ENCODE results near the gene RBBP5. TPM values are rescaled to one million over a fixed set of nuclear protein-coding genes. Genes with fewer than 3 reads are reported as not detected.

The RBBP5 gene
- total RNA-seq, 1 experiment from 2014 or later, result 24.5 TPM

GRCh38 chr1:205124726-205125125 lies 2.9 kb upstream of the RBBP5 start:
- POLR2A ChIA-PET, result no interaction called here
- ATAC-seq, result no peak
- peaks cover 22% of the 10 kb centered on the region for H3K79me2 ChIP-seq (ENCODE audit: insufficient read depth, low read length)
- H3K36me3 ChIP-seq (ENCODE audit: control insufficient read depth in 1 of 2, insufficient read depth in 2 of 2, low read length in 2 of 2), result no peaks in the 10 kb centered on the region
- no peaks in the 10 kb centered on the region for H3K9me3 ChIP-seq (ENCODE audit: control insufficient read depth in 1 of 2, insufficient read depth in 1 of 2, low read depth in 1 of 2, low read length in 2 of 2)
- CTCF ChIA-PET, result interaction anchor here (2.2 to 2.7 kb wide), 2 partner anchors 17 to 104 kb away, joined by 9 read pairs; partner anchors contain the start of gene TMCC2
- no peaks in the 10 kb centered on the region for H4K20me1 ChIP-seq (ENCODE audit: insufficient read depth)
- H3K27ac ChIP-seq (ENCODE audit: low read depth, low read length), result no peak overlapping the region
- peaks cover 7 to 22% of the 10 kb centered on the region in 2 experiments; a peak in 3 of 4 replicates for H3K4me1 ChIP-seq (ENCODE audit: control insufficient read depth in 1 of 2, insufficient read depth in 2 of 2, low read length in 2 of 2)
- no peak overlapping the region for H3K4me2 ChIP-seq (ENCODE audit: low read length)
- H3K4me3 ChIP-seq (replicated peaks in 1 of 2; ENCODE audit: low read depth in 1 of 2, low read length in 2 of 2), result no peak overlapping the region
- intact Hi-C loops (cut with micrococcal nuclease), result no loop called here
- H2AFZ ChIP-seq (ENCODE audit: low read depth, low read length, poor library complexity, severe bottlenecking), result no peak overlapping the region
- TF ChIP-seq YY1 (IDR thresholded peaks at IDR 0.05; ENCODE audit: extremely low read depth, insufficient replicate concordance, low read depth, low read length) (no peak), ELF1 (IDR thresholded peaks at IDR 0.05; ENCODE audit: borderline replicate concordance, low read depth) (no peak), CEBPB (IDR thresholded peaks at IDR 0.05; ENCODE audit: low read depth) (no peak), TCF7L2 (IDR thresholded peaks at IDR 0.05; ENCODE audit: borderline replicate concordance, extremely low read depth, insufficient read depth, insufficient read length) (no peak), FOSL1 (IDR thresholded peaks at IDR 0.05; ENCODE audit: low read depth) (no peak)
- no TSS peak for BruUV-seq (replicated peaks)
- no peak overlapping the region for H3K9ac ChIP-seq (ENCODE audit: low read length)
- RAD21 ChIA-PET (ENCODE audit: low non-redundant PET in 1 of 2, low total read pairs in 2 of 2, uncharacterized antibody in 2 of 2, unreplicated experiment in 2 of 2), result no interaction called here
- no peaks in the 10 kb centered on the region for H3K9me2 ChIP-seq (ENCODE audit: insufficient read depth)
- no peaks in the 10 kb centered on the region for H3K27me3 ChIP-seq (ENCODE audit: insufficient read depth, low read length)
- DNase-seq (ENCODE audit: low read depth, low spot score), result no peak

DNA sequence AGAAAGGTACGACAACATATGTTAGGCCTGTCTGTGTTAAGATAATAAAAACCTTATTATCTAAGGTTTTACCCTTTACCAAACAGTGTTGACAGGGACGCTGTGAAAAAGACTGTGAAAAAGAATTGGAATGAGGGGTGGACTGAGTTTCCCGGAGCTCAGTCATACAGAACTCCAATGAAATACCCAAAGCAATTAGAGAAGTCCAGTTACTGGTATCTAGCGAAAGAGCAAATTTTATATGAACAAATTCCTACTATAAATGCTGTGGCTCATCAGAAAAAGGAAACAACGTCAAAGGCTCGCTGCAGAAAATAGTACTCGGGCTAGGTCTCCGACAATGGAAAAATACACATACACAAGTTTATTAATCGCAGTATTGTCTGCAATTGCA lies 708 bp upstream of the RBBP5 start:
- no peaks in the 10 kb centered on the region for H3K9me2 ChIP-seq (ENCODE audit: insufficient read depth)
- no peaks in the 10 kb centered on the region for H3K9me3 ChIP-seq (ENCODE audit: control insufficient read depth in 1 of 2, insufficient read depth in 1 of 2, low read depth in 1 of 2, low read length in 2 of 2)
- no peaks in the 10 kb centered on the region for H3K36me3 ChIP-seq (ENCODE audit: control insufficient read depth in 1 of 2, insufficient read depth in 2 of 2, low read length in 2 of 2)
- intact Hi-C loops (cut with micrococcal nuclease), result loop anchor here (1.0 to 2.0 kb wide), 3 partner anchors 19 to 134 kb away; partner anchors contain the start of gene DSTYK
- H3K79me2 ChIP-seq (ENCODE audit: insufficient read depth, low read length), result peaks cover 43% of the 10 kb centered on the region
- H3K4me2 ChIP-seq (ENCODE audit: low read length), result peak overlapping the region; percentile 97
- no peak for DNase-seq (ENCODE audit: low read depth, low spot score)
- peak; percentile 35 for ATAC-seq
- POLR2A ChIA-PET, result interaction anchor here (1.2 kb wide), 2 partner anchors 24 to 76 kb away, joined by 3 read pairs; no protein-coding TSS in a partner anchor
- BruUV-seq (replicated peaks), result TSS peak; percentile 80
- RAD21 ChIA-PET (ENCODE audit: low non-redundant PET in 1 of 2, low total read pairs in 2 of 2, uncharacterized antibody in 2 of 2, unreplicated experiment in 2 of 2), result no interaction called here
- H3K27ac ChIP-seq (ENCODE audit: low read depth, low read length), result peak overlapping the region; percentile 70; the same call in 1 of the 2 replicates
- peaks cover 7 to 22% of the 10 kb centered on the region in 2 experiments; a peak in 3 of 4 replicates for H3K4me1 ChIP-seq (ENCODE audit: control insufficient read depth in 1 of 2, insufficient read depth in 2 of 2, low read length in 2 of 2)
- H4K20me1 ChIP-seq (ENCODE audit: insufficient read depth), result no peaks in the 10 kb centered on the region
- H3K9ac ChIP-seq (ENCODE audit: low read length), result peak overlapping the region; percentile 81
- no peaks in the 10 kb centered on the region for H3K27me3 ChIP-seq (ENCODE audit: insufficient read depth, low read length)
- peak overlapping the region; percentile 90 to 98 for H3K4me3 ChIP-seq (replicated peaks in 1 of 2; ENCODE audit: low read depth in 1 of 2, low read length in 2 of 2)
- CTCF ChIA-PET, result interaction anchor here (2.0 to 2.7 kb wide), 4 partner anchors 19 to 134 kb away, joined by 6 to 9 read pairs (median 8); partner anchors contain the start of gene TMCC2
- peak overlapping the region; percentile 98 for H2AFZ ChIP-seq (ENCODE audit: low read depth, low read length, poor library complexity, severe bottlenecking)
- no peak for TF ChIP-seq CEBPB (IDR thresholded peaks at IDR 0.05; ENCODE audit: low read depth)
- no peak for TF ChIP-seq RAD21 (IDR thresholded peaks at IDR 0.05; ENCODE audit: low read depth)
- no peak for TF ChIP-seq POLR2AphosphoS5 (IDR thresholded peaks at IDR 0.05; ENCODE audit: low read depth, low read length)
- no peak for TF ChIP-seq YY1 (IDR thresholded peaks at IDR 0.05; ENCODE audit: extremely low read depth, insufficient replicate concordance, low read depth, low read length)
- TF ChIP-seq FOSL1 (IDR thresholded peaks at IDR 0.05; ENCODE audit: low read depth), result no peak
- TF ChIP-seq JUND (IDR thresholded peaks at IDR 0.05), result peak; percentile 8; the same call in 1 of the 2 replicates
- TF ChIP-seq CBX3 (IDR thresholded peaks at IDR 0.05; ENCODE audit: low read depth), result no peak
- TF ChIP-seq, protein P1, sequence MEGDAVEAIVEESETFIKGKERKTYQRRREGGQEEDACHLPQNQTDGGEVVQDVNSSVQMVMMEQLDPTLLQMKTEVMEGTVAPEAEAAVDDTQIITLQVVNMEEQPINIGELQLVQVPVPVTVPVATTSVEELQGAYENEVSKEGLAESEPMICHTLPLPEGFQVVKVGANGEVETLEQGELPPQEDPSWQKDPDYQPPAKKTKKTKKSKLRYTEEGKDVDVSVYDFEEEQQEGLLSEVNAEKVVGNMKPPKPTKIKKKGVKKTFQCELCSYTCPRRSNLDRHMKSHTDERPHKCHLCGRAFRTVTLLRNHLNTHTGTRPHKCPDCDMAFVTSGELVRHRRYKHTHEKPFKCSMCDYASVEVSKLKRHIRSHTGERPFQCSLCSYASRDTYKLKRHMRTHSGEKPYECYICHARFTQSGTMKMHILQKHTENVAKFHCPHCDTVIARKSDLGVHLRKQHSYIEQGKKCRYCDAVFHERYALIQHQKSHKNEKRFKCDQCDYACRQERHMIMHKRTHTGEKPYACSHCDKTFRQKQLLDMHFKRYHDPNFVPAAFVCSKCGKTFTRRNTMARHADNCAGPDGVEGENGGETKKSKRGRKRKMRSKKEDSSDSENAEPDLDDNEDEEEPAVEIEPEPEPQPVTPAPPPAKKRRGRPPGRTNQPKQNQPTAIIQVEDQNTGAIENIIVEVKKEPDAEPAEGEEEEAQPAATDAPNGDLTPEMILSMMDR (IDR thresholded peaks at IDR 0.05 in 2 of 3, conservative IDR thresholded peaks at IDR 0.05 in 1 of 3; ENCODE audit: borderline replicate concordance in 1 of 3, insufficient read depth in 1 of 3, low read depth in 2 of 3, low read length in 2 of 3), result no peak
- no peak for TF ChIP-seq SP1 (IDR thresholded peaks at IDR 0.05; ENCODE audit: low read depth)
- no peak for TF ChIP-seq TCF7L2 (IDR thresholded peaks at IDR 0.05; ENCODE audit: borderline replicate concordance, extremely low read depth, insufficient read depth, insufficient read length)
- no peak for TF ChIP-seq ELF1 (IDR thresholded peaks at IDR 0.05; ENCODE audit: borderline replicate concordance, low read depth)
- TF ChIP-seq EZH2phosphoT487 (IDR thresholded peaks at IDR 0.05; ENCODE audit: borderline replicate concordance), result no peak
- TF ChIP-seq, protein P2, sequence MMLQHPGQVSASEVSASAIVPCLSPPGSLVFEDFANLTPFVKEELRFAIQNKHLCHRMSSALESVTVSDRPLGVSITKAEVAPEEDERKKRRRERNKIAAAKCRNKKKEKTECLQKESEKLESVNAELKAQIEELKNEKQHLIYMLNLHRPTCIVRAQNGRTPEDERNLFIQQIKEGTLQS (IDR thresholded peaks at IDR 0.05), result no peak
- peak; percentile 2 for TF ChIP-seq ZBTB33 (IDR thresholded peaks at IDR 0.05; ENCODE audit: extremely low read depth, insufficient replicate concordance, low read length)
- TF ChIP-seq EZH2 (IDR thresholded peaks at IDR 0.05), result no peak

Data from HCT116 (cell line).